ENCODE measurements around the gene STAG1.
A peak's percentile ranks its signal among the peaks of the same experiment; 100 is the strongest.
"Not testable (repeated sequence)": the region's sequence is repeated elsewhere in the genome, so short reads cannot be mapped to it uniquely, and the experiment has no call there.

The STAG1 gene

DNA sequence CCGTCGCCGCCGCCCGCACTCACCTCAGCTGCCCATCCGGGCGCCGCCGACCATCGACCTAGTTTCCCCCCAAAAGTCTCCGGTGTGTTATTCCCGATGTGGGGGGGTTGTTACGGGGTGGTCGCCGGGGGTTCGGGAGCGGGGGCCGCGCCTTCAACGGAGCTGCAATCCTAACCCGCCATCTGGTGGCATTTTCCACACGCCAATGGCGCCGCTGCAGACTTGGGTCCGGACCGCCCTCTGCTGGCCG, at the start of gene STAG1:
Gene STAG1, minus strand, starts transcription at position 207 of the 250 bp plus-strand sequence. CDS start 121,480 bp downstream, outside the sequence.
- TF ChIP-seq ZFX (IDR thresholded peaks at IDR 0.05; ENCODE audit: borderline replicate concordance) (no peak), CTCF (IDR thresholded peaks at IDR 0.05) (peak; percentile 95)
- peak within 1 kb of the TSS; percentile 100 for H3K27ac ChIP-seq

GRCh38 chr3:136801146-136801545, 49.0 kb upstream of the STAG1 start:
- H3K27ac ChIP-seq, result not testable (repeated sequence)

GRCh38 chr3:136792556-136793330, 40.6 kb upstream of the STAG1 start:
- TF ChIP-seq ZFX (IDR thresholded peaks at IDR 0.05; ENCODE audit: borderline replicate concordance), result no peak
- no peak for TF ChIP-seq CTCF (IDR thresholded peaks at IDR 0.05)
- H3K27ac ChIP-seq, result no peak overlapping the region

- H3K27ac ChIP-seq, result no peak overlapping the region
- TF ChIP-seq ZFX (IDR thresholded peaks at IDR 0.05; ENCODE audit: borderline replicate concordance) (no peak), CTCF (IDR thresholded peaks at IDR 0.05) (no peak)
Measured at GRCh38 chr3:136790786-136791185, 38.6 kb upstream of the STAG1 start.

GRCh38 chr3:136789976-136790375, 37.8 kb upstream of the STAG1 start:
- H3K27ac ChIP-seq, result no peak overlapping the region
- TF ChIP-seq ZFX (IDR thresholded peaks at IDR 0.05; ENCODE audit: borderline replicate concordance) (no peak), CTCF (IDR thresholded peaks at IDR 0.05) (no peak)

DNA sequence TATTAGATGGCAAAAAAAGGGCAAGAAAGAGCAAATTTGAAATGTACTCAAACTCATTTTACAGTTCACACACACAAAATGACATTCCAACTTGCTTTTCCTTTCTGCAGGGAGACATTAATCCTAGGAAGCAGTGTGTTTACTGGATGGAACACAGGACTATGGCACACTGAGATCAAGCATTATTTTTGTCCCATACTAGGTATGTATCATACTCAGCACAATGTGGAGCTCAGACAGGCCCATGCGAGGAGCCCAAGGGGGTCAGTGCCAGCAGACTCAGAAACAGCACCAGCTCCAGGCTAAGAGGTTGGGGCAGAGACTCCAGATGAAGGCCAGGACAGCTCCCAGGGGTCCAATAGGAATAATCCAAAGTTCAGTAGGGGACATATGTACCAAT, 36.0 kb upstream of the STAG1 start:
- H3K27ac ChIP-seq, result no peak overlapping the region
- TF ChIP-seq ZFX (IDR thresholded peaks at IDR 0.05; ENCODE audit: borderline replicate concordance) (no peak), CTCF (IDR thresholded peaks at IDR 0.05) (no peak)

GRCh38 chr3:136787349-136787748, 35.2 kb upstream of the STAG1 start:
- H3K27ac ChIP-seq, result no peak overlapping the region
- no peak for TF ChIP-seq CTCF (IDR thresholded peaks at IDR 0.05)
- TF ChIP-seq ZFX (IDR thresholded peaks at IDR 0.05; ENCODE audit: borderline replicate concordance), result no peak

DNA sequence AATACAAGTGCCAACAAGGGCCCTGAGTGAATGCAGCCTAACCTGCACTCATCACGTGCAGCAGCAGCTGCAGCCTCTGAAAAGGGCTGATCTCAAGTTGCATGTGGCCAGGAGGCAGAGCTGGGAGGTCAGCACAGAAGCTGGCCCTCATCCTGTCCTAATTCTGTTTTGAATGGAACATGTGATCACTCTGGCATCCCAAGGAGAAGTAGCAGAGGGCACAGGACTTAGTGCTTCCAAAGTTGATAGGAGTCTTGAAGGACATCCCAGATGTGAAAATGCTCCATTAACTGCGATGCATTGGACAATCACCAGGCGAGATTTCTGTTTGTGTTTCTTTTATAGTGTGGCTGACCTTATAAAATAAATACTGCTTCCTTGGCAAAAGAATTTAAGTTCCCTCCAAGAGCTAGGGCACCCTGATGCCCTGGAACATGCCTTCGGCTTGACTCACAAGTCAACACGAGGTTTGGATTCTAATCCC, 31.6 kb upstream of the STAG1 start:
- 0 out of 2 replicates have a peak overlapping the region, but pooled peaks have one; percentile 7 for H3K27ac ChIP-seq
- no peak for TF ChIP-seq CTCF (IDR thresholded peaks at IDR 0.05)

Data from 22Rv1 (cell line).